Left lung (tissue), 10 donors: ENCODE measurements around the gene STUB1. TPM values are rescaled to one million over a fixed set of nuclear protein-coding genes. Genes with fewer than 3 reads are reported as not detected.

Experiments used
- ATAC-seq: fragments of 200-7000 bp; cut with Tn5 transposase; one replicate; pipeline ENCODE4 v1.9.1; 2020; ENCODE audit warnings: moderate library complexity
- DNase-seq, 4 donors: peaks; one replicate each; pipeline ENCODE4 v3.0.0-alpha.2; 2013 to 2020
- H3K27ac ChIP-seq, 2 donors: fragments of 200-600 bp; sonication (generic) in 1 of 2; one replicate each; pipeline versions ENCODE4 v1.5.0 to v1.8.0; 2020 to 2021
- H3K27me3 ChIP-seq, 2 donors: fragments of 200-600 bp; sonication (generic) in 1 of 2; one replicate each; pipeline versions ENCODE4 v1.5.0 to v1.8.0; 2020 to 2021
- H3K36me3 ChIP-seq, 2 donors: fragments of 200-600 bp; sonication (generic) in 1 of 2; one replicate each; pipeline versions ENCODE4 v1.5.0 to v1.8.0; 2020 to 2021
- H3K4me1 ChIP-seq, 2 donors: fragments of 200-600 bp; one replicate each; pipeline ENCODE4 v1.8.0; 2021
- H3K4me3 ChIP-seq, 2 donors: fragments of 200-600 bp; sonication (generic) in 1 of 2; one replicate each; pipeline versions ENCODE4 v1.5.0 to v1.8.0; 2020 to 2021; ENCODE audit warnings: mild to moderate bottlenecking in 1 of 2
- H3K9me3 ChIP-seq, 2 donors: fragments of 200-600 bp; sonication (generic) in 1 of 2; one replicate each; pipeline versions ENCODE4 v1.5.0 to v1.8.0; 2020 to 2021
- intact Hi-C, 2 donors: fragments of 100-400 bp; cut with DNase I; formaldehyde crosslinking; loops; one replicate each; pipeline versions ENCODE4 v1.11.2 to v1.14.2; 2022
- polyA plus RNA-seq, 6 donors: library from polyadenylated mRNA; unstranded; fragments of 120-200 nt; gene quantifications; one replicate each; pipeline ENCODE4 v1.2.1, GENCODE V29; 2013; ENCODE audit not compliant: insufficient read length in 6 of 6
- total RNA-seq, 2 donors: library from RNA; stranded (reverse); fragmentation: NEBNext Ultra II Directional; extraction: Animal tissue kit (Norgen Biotek cat#: 25700); gene quantifications; one replicate each; pipeline ENCODE4 v1.2.1, GENCODE V29; 2021
- TF ChIP-seq, protein P1 (sequence below), 2 donors: fragments of 200-600 bp; sonication (generic) in 1 of 2; IDR thresholded peaks; one replicate each; pipeline versions ENCODE4 v1.5.0 to v1.8.0; 2021; ENCODE audit warnings: antibody characterized with exemption in 2 of 2
- donor health status: DM: no; HTN: yes; CAD: no.
- donor health status: DM: no; HTN: no; CAD: no.

STUB1 gene
- total and polyA plus RNA-seq, 8 donors, result 92.9 to 143 (median 108) TPM

DNA sequence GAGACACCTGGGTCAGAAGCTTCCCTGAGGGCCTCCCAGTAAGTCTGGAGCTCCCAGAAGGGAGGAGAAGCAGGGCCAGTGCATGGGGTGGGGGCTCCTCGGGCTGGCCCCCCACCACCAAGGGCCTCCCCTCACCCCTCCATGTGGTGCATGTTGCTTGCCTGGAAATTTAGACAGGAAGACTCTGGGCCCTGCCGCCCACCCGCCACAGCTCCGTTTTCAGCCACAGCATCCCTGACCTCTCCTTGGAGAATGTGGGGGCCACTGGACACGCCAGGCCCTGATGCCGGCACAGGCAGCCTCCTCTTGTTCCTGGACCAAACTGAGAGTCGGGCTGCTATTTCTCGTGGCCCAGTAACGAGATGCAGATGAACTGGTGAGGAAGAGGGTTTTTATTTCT lies 41.4 kb upstream of the STUB1 start:
- intact Hi-C loops, result no loop called here
- peaks cover 16 to 48% of the 10 kb centered on the region in 2 donors for H3K4me1 ChIP-seq
- DNase-seq, result no peak

DNA sequence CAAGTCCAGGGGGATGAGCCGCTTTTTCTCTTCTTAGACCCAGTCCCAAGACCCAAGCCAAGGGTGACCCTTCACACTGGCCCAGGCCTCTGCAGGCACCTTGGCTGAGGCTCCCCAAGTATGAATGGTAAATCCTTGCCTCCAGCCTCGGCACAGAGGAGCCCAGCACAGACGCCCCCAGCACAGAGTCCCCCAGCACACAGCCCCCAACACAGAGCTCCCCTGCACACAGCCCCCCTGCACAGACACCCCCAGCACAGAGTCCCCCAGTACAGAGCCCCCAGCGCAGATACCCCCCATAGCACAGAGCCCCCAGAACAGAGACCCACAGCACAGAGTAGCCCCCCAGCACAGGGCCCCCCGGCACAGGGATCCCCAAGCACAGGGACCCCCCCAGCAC lies 39.6 kb upstream of the STUB1 start:
- Histone ChIP-seq H3K4me3 (no peak overlapping the region), H3K9me3 (no peaks in the 10 kb centered on the region), H3K27ac (no peak overlapping the region), H3K4me1 (peaks cover 12 to 41% of the 10 kb centered on the region in 2 donors), H3K36me3 (peaks cover 0 to 7% of the 10 kb centered on the region in 2 donors), H3K27me3 (no peaks in the 10 kb centered on the region)
- DNase-seq, result no peak
- TF ChIP-seq, protein P1, sequence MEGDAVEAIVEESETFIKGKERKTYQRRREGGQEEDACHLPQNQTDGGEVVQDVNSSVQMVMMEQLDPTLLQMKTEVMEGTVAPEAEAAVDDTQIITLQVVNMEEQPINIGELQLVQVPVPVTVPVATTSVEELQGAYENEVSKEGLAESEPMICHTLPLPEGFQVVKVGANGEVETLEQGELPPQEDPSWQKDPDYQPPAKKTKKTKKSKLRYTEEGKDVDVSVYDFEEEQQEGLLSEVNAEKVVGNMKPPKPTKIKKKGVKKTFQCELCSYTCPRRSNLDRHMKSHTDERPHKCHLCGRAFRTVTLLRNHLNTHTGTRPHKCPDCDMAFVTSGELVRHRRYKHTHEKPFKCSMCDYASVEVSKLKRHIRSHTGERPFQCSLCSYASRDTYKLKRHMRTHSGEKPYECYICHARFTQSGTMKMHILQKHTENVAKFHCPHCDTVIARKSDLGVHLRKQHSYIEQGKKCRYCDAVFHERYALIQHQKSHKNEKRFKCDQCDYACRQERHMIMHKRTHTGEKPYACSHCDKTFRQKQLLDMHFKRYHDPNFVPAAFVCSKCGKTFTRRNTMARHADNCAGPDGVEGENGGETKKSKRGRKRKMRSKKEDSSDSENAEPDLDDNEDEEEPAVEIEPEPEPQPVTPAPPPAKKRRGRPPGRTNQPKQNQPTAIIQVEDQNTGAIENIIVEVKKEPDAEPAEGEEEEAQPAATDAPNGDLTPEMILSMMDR (IDR thresholded peaks at IDR 0.05), result no peak
- intact Hi-C loops, result no loop called here
- no peak for ATAC-seq

More for the DNA sequence above, 41.4 kb upstream of the STUB1 start:
- Histone ChIP-seq H3K9me3 (no peaks in the 10 kb centered on the region), H3K27ac (no peak overlapping the region), H3K27me3 (no peaks in the 10 kb centered on the region), H3K4me3 (no peak overlapping the region), H3K36me3 (peaks cover 0 to 6% of the 10 kb centered on the region in 2 donors)
- no peak for ATAC-seq
- TF ChIP-seq, protein P1 (IDR thresholded peaks at IDR 0.05), result no peak

DNA sequence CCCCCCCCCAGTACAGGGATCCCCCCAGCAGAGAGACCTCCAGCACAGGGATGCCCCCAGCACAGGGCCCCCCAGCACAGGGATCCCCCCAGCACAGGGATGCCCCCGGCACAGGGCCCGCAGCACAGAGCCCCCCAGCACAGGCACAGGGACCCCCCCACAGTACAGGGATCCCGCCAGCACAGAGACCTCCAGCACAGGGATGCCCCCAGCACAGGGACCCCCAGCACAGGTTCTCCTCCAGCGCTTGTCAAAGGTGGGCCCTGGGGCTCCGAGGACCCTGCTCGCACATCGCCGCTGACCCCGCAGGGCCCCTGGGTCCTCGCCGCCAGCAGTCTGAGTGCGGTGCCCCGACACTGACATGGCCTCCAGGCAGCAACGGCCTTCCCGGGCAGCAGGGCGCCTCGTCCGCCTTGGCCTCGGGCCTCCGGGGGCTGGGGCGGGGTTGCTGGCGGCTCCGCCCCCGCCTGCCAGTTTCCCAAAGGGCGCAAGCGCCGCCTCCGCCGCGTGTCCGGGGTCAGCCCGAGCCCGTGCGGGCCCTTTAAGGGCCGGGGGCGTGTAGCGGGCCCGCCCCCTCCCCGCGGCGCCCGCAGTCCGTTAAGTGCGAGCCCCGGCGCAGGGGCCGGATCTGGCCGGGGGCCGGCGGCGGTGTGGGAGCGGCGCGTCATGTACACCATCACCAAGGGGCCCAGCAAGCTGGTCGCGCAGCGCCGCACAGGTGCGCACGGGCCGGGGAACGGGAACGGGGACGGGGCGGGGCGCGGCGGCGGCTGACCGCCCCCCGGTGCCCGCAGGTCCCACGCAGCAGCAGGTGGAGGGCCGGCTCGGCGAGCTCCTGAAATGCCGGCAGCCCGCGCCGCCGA lies 38.7 kb upstream of the STUB1 start, which contains the start of gene MCRIP2:
Gene MCRIP2 (plus strand): TSS at position 503 of the 863 bp plus-strand sequence. CDS start 164 bp downstream, at position 667.
- H3K27ac ChIP-seq, result peak within 1 kb of the TSS; percentile 75 to 84
- H3K27me3 ChIP-seq, result no peaks in the 10 kb centered on the region

DNA sequence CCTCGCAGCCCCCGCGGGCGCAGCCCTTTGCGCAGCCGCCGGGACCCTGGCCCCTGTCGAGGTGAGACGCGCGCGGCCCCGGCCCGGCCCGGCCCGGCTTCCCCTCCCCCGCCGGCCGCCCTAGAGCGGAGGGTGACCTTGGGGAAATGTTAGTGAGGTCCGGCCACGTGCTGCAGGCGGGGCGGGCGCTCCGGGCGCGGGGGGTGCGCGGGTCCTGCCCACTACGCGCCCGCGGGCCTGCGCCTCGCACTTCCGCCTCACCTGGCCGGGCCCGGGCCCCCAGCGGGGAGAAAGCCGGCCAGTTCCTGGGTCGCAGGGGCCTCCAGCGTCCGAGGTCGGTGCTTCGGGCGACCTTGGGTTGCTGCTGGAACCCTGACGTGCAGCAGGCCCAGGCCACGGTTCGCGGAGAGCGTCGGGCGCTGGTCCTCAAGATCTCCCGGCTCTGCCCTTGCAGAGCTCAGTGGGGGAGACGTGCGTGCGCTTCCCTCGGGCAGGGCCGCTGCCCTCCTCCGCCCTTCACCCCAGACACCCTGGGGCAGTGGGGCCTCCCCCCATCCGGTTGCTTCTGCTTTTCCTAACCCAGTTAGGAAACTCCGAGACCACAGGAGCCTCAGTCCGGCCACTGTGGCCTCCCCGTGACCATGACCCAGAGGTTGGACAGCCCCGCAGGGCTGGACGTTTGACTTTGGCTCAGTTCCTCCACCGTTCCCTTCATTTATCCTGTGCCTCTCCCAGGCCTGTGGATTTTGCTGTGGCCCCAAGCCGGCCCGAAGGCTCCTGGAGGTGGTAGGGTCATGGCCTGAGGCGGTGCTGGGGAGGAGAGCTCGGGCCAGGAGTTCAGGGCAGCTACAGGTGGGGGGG lies 37.8 kb upstream of the STUB1 start:
- ATAC-seq, result peak; percentile 71
- intact Hi-C loops, result no loop called here
- no peaks in the 10 kb centered on the region for H3K27me3 ChIP-seq
- peak in 2 of 4 donors; percentile 83 to 91 for DNase-seq
- H3K9me3 ChIP-seq, result no peaks in the 10 kb centered on the region
- peak overlapping the region; percentile 71 to 72 for H3K4me3 ChIP-seq
- TF ChIP-seq, protein P1 (IDR thresholded peaks at IDR 0.05), result no peak
- peak overlapping the region; percentile 75 to 84 for H3K27ac ChIP-seq
- H3K36me3 ChIP-seq, result peaks cover 0 to 13% of the 10 kb centered on the region in 2 donors
- peaks cover 12 to 54% of the 10 kb centered on the region in 2 donors for H3K4me1 ChIP-seq

More for the DNA sequence above, 38.7 kb upstream of the STUB1 start, which contains the start of gene MCRIP2:
- Histone ChIP-seq H3K36me3 (peaks cover 0 to 12% of the 10 kb centered on the region in 2 donors), H3K4me1 (peaks cover 12 to 48% of the 10 kb centered on the region in 2 donors), H3K9me3 (no peaks in the 10 kb centered on the region), H3K4me3 (peak within 1 kb of the TSS; percentile 71 to 72)
- TF ChIP-seq, protein P1 (IDR thresholded peaks at IDR 0.05), result no peak
- DNase-seq (peak; percentile 54 to 97 (median 82)), ATAC-seq (peak; percentile 77)
- intact Hi-C loops, result no loop called here
